ENCODE data around the gene INSIG1. TPM values are rescaled to one million over a fixed set of nuclear protein-coding genes. Genes with fewer than 3 reads are reported as not detected.
A peak's percentile ranks its signal among the peaks of the same experiment; 100 is the strongest.

INSIG1 gene
- total RNA-seq, 4 donors from 2014 or later, result 36.3 to 147 (median 100) TPM

DNA sequence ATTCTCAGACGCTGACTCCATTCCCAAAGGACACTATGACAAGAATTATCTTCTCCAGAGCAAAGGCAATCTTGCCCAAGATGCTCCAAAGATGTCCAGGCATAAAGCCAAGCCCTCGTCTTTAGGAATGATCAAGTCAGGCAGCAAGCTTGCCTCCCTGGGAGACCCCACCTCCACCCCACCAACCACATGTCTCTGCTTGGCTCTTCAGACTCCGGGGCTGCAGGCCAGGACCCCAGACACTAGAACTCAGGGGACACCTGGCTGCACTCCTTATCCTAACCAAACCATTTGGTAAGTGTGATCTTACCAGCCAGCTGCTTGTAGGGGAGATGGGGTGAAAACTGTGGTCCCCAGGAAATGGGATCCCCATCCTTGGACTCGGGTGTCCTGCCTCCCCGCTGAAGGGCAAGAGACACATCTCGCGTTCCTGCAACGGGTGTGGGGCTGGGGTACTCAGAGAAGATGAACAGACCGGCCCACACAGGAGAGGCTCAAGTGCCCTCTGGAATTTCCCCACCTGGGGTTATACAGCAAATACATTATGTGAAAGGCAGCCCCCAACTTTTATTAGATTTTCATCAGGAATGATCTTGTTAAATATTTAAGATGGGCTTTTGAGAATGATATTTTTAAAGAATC lies 55.7 kb downstream of the INSIG1 start:
- no peaks in the 10 kb centered on the region for H3K9me3 ChIP-seq
- no peaks in the 10 kb centered on the region for H3K27me3 ChIP-seq
- H3K27ac ChIP-seq, result no peak overlapping the region
- TF ChIP-seq, protein P1, sequence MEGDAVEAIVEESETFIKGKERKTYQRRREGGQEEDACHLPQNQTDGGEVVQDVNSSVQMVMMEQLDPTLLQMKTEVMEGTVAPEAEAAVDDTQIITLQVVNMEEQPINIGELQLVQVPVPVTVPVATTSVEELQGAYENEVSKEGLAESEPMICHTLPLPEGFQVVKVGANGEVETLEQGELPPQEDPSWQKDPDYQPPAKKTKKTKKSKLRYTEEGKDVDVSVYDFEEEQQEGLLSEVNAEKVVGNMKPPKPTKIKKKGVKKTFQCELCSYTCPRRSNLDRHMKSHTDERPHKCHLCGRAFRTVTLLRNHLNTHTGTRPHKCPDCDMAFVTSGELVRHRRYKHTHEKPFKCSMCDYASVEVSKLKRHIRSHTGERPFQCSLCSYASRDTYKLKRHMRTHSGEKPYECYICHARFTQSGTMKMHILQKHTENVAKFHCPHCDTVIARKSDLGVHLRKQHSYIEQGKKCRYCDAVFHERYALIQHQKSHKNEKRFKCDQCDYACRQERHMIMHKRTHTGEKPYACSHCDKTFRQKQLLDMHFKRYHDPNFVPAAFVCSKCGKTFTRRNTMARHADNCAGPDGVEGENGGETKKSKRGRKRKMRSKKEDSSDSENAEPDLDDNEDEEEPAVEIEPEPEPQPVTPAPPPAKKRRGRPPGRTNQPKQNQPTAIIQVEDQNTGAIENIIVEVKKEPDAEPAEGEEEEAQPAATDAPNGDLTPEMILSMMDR (IDR thresholded peaks at IDR 0.05), result no peak
- no peak for TF ChIP-seq POLR2A (IDR thresholded peaks at IDR 0.05)
- H3K36me3 ChIP-seq, result no peaks in the 10 kb centered on the region
- DNase-seq, result peak in 1 of 3 donors; percentile 5
- H3K4me3 ChIP-seq, result no peak overlapping the region
- peaks cover 0 to 8% (median 0%) of the 10 kb centered on the region in 4 donors for H3K4me1 ChIP-seq

DNA sequence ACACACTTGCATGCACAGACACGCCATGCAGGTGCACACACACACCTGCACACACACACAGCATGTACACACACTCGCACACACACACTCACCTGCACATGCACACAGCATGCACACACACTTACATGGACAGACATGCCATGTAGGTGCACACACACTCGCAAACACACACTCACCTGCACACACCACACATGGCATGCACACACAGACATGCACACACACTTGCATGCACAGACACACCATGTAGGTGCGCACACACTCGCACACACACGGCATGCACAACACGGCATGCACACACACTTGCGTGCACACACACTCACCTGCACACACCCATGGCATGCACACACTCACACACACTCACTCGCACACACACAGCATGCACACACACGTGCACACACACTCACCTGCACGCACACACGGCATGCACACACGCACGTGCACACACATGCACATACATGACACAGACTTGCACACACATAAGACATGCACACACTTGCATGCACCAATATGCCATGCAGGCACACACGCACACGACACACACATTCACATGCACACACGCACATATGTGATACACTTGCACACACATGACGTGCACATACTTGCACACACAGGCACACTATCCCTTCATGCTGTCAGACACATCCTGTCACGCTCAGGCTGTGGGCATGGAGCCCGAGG lies 56.8 kb downstream of the INSIG1 start:
- Histone ChIP-seq H3K27ac (no peak overlapping the region), H3K4me3 (no peak overlapping the region), H3K4me1 (peaks cover 0 to 3% (median 0%) of the 10 kb centered on the region in 4 donors), H3K9me3 (no peaks in the 10 kb centered on the region), H3K36me3 (no peaks in the 10 kb centered on the region), H3K27me3 (no peaks in the 10 kb centered on the region)
- peak in 1 of 3 donors; percentile 5 for DNase-seq
- no peak for TF ChIP-seq POLR2A (IDR thresholded peaks at IDR 0.05)
- TF ChIP-seq, protein P1 (IDR thresholded peaks at IDR 0.05), result no peak

DNA sequence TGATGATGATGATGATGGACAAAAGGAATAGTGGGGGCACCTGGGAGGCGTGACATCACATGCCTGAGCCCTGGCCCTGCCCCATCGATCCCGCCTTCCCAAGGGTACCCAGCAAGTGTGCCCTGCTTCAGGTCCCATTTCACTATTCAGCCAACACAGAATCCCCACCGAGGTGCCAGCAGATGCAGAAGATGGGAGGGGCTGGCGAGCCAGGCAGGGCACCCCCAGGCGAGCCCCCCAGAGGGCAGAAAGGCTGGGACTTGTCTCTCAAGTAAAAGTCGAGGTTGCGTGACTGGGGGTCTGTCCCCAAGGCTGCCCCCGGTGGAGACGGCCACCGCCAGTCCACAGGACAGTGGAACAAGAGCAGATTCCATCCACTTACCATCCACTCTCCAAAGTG lies 57.5 kb downstream of the INSIG1 start:
- peak in 1 of 3 donors; percentile 40 for DNase-seq
- Histone ChIP-seq H3K9me3 (no peaks in the 10 kb centered on the region), H3K36me3 (no peaks in the 10 kb centered on the region), H3K4me3 (no peak overlapping the region), H3K27me3 (no peaks in the 10 kb centered on the region), H3K27ac (no peak overlapping the region), H3K4me1 (no peaks in the 10 kb centered on the region)
- no peak for TF ChIP-seq POLR2A (IDR thresholded peaks at IDR 0.05)
- TF ChIP-seq, protein P1 (IDR thresholded peaks at IDR 0.05), result no peak

DNA sequence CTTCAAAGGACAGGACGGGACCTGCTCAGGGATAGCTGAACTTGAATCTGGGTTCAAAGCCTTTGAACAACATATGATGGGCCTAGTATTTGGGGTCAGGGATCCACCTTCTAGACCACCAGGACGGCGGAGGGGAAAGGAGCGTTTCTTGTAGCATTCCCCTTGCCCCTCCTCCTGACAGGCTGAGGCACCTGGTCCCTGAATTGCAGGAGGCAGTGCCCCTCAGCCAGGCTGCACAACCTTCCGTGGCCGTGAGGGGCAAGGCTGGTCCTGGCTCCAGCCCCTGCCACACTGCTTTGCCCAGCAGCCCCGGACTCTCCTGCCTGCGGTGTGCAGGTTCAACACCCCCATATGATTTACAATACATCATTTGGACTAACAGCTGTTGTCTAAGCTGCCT lies 58.1 kb downstream of the INSIG1 start:
- Histone ChIP-seq H3K4me3 (no peak overlapping the region), H3K36me3 (no peaks in the 10 kb centered on the region), H3K27ac (no peak overlapping the region), H3K9me3 (no peaks in the 10 kb centered on the region), H3K4me1 (no peaks in the 10 kb centered on the region), H3K27me3 (peaks cover 0 to 2% of the 10 kb centered on the region in 2 donors)
- DNase-seq, result peak in 1 of 3 donors; percentile 31
- TF ChIP-seq, protein P1 (IDR thresholded peaks at IDR 0.05), result no peak
- TF ChIP-seq POLR2A (IDR thresholded peaks at IDR 0.05), result no peak

DNA sequence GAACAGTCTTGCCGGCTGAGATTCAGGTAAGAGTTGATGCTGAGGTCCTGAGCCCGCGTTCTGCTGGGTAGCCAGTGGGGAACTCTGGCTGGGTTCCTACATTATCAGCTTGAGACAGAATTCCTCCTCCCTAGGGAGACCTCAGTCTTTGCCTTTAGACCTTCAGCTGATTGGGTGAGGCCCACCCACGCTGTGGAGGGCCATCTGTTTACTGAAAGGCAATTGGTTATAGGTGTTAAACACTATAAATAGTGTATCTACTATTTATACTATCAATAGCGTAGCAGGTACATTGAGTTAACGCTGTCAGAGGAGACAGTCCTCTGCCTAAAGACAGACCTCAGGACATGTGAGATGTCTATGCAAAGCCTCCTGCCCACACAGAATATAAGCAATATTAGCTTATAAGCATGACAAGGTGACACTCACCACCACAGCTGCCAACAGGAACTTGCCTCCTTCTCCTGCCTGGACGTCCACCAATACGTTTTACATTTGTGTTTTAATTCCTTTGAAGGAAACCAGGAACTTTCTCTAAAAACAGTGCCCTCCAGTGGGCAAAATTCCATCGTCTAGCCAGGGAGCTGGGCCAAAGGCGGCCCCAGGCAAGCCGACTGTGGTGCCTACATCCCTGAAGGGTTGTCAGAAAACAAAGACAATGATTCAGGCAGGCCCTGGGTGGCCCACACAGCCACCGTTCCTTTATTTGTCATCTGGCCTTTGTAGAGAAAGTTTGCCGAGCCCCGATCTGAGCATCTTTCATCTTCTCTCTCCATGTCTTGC lies 58.8 kb downstream of the INSIG1 start:
- Histone ChIP-seq H3K9me3 (no peaks in the 10 kb centered on the region), H3K4me3 (no peak overlapping the region), H3K4me1 (no peaks in the 10 kb centered on the region), H3K27ac (no peak overlapping the region), H3K27me3 (peaks cover 0 to 4% of the 10 kb centered on the region in 2 donors), H3K36me3 (no peaks in the 10 kb centered on the region)
- no peak for TF ChIP-seq POLR2A (IDR thresholded peaks at IDR 0.05)
- TF ChIP-seq, protein P1 (IDR thresholded peaks at IDR 0.05), result peak in 1 of 6 experiments; percentile 6
- DNase-seq, result peak in 1 of 3 donors; percentile 23

Data from Peyer's patch (tissue), 4 donors.